Measurements from ENCODE around the gene CTDNEP1.

The CTDNEP1 gene

DNA sequence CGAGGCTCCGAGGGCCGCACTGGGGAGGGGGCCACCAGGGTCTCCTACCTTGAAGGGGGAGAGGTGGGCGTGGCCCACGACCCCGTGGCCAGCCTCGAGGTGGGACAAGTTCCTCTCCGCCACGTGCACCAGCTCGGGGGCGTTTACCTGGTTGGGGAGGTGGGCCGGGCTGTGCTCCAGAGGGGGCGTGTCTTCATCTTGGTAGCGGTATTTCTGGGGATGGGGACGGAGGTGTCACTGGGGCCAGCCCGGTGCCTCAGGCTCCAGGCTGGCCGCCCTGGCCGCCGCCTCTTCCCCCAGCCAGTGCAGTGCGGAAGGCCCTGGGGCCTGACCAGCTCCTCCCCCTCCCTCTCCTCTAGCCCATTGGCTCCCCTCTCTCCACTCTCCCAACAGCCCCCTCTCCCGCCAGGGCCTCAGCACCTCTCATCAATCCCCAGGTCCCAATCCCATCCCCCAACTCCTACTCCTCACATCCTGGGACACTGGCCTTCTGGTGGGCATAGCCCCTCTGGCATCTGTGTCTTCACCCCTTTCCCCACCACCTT lies 43.4 kb downstream of the CTDNEP1 start:
- DNase-seq (ENCODE audit: insufficient read length, low spot score) (no peak), FAIRE-seq (no peak)
- TF ChIP-seq CTCF (IDR thresholded peaks at IDR 0.05; ENCODE audit: insufficient read depth, missing control alignments): no peak

- FAIRE-seq (no peak), DNase-seq (ENCODE audit: insufficient read length, low spot score) (no peak)
- no peak for TF ChIP-seq CTCF (IDR thresholded peaks at IDR 0.05; ENCODE audit: insufficient read depth, missing control alignments)
These were observed 44.2 kb downstream of the CTDNEP1 start for GRCh38 chr17:7207120-7208001.

DNA sequence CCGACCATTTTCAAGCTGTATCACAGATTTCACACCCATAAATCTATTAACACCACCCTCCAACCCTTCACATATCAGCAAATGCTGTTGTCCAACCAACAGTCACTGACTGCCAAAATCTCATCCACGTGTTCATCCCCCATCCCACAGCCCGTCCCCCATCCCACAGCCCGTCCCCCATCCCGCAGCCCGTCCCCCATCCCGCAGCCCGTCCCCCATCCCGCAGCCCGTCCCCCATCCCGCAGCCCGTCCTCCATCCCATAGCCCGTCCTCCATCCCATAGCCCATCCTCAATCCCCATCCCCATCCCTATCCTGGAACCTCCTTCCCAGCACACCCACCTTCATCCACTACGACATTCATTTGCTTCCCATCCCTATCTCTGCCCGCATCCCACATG lies 46.0 kb downstream of the CTDNEP1 start:
- DNase-seq (ENCODE audit: insufficient read length, low spot score) (no peak), FAIRE-seq (no peak)
- no peak for TF ChIP-seq CTCF (IDR thresholded peaks at IDR 0.05; ENCODE audit: insufficient read depth, missing control alignments)

- peak; percentile 98 for DNase-seq (ENCODE audit: insufficient read length, low spot score)
- TF ChIP-seq CTCF (IDR thresholded peaks at IDR 0.05; ENCODE audit: insufficient read depth, missing control alignments): no peak
- FAIRE-seq: no peak
These were observed 46.6 kb downstream of the CTDNEP1 start for GRCh38 chr17:7204828-7205461.

DNA sequence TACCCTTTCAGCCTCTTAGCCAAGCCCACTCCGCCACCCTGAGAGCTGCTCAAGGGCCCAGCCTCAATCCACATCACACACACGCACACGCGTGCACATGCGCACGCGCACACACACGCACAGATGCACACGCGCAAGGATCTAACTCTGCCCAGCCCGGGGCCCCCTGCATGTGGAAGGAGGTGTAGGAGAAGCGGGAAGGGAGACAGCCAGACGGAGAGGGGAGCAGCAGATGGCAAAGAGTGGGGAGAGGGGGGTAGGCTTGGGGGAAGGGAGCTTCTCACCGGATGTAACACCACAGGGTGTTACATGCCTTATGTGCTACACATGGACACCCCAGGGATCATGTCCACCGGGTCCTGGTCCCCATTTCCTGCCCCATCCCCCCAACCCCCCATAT lies 47.2 kb downstream of the CTDNEP1 start:
- TF ChIP-seq CTCF (IDR thresholded peaks at IDR 0.05; ENCODE audit: insufficient read depth, missing control alignments): no peak
- FAIRE-seq: no peak
- DNase-seq (ENCODE audit: insufficient read length, low spot score): peak; percentile 65

DNA sequence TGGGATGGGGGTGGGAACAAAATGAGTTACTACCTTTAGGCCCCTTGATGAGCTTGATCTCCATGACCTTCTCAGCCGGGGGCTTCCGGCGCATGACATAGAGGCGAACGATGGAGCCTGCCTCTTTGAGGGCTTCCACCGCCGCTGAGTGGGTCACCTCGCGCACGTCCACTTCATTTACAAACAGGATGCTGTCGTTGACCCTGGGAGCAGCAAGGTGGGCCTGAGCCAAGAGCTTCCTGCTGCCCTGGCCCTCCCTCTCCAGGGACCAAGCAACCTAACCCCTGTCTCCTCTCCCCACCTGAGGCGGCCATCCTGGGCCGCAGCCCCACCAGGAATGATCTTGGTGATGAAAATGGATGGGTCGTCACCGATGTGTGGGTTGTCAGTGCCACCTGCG lies 48.1 kb downstream of the CTDNEP1 start:
- no peak for DNase-seq (ENCODE audit: insufficient read length, low spot score)
- TF ChIP-seq CTCF (IDR thresholded peaks at IDR 0.05; ENCODE audit: insufficient read depth, missing control alignments): no peak
- no peak for FAIRE-seq
